ENCODE data around the gene IGF2BP3. TPM values are rescaled to one million over a fixed set of nuclear protein-coding genes. Genes with fewer than 3 reads are reported as not detected.
A peak's percentile ranks its signal among the peaks of the same experiment; 100 is the strongest.

The IGF2BP3 gene
- total RNA-seq, 1 donor: 2.5 TPM

GRCh38 chr7:23472046-23472445, 1.8 kb upstream of the IGF2BP3 start:
- no peak overlapping the region for H3K27ac ChIP-seq (ENCODE audit: low read depth, low read length)
- DNase-seq (ENCODE audit: insufficient read length, low spot score, missing footprints): peak; percentile 69
- peaks cover 93% of the 10 kb centered on the region for H3K27me3 ChIP-seq (ENCODE audit: insufficient read depth, low read length)
- H3K4me2 ChIP-seq (ENCODE audit: insufficient read depth, low read length): no peak overlapping the region
- no peak for TF ChIP-seq CTCF (IDR thresholded peaks at IDR 0.05; ENCODE audit: extremely low read depth, low read depth, low read length)
- H3K4me1 ChIP-seq (ENCODE audit: insufficient read depth, low read length): peaks cover 24% of the 10 kb centered on the region
- no peak overlapping the region for H2AFZ ChIP-seq (ENCODE audit: low read length)
- H4K20me1 ChIP-seq (ENCODE audit: insufficient read depth, low read length): no peaks in the 10 kb centered on the region
- H3K36me3 ChIP-seq (ENCODE audit: insufficient read depth, low read length): no peaks in the 10 kb centered on the region
- no peak overlapping the region for H3K4me3 ChIP-seq (ENCODE audit: insufficient read depth, low read length)
- no peaks in the 10 kb centered on the region for H3K9me3 ChIP-seq (ENCODE audit: low read depth, low read length)
- H3K79me2 ChIP-seq (ENCODE audit: insufficient read depth, low read length): peaks cover 24% of the 10 kb centered on the region

- H3K4me3 ChIP-seq (ENCODE audit: insufficient read depth, low read length): peak overlapping the region; percentile 78
- no peaks in the 10 kb centered on the region for H3K9me3 ChIP-seq (ENCODE audit: low read depth, low read length)
- no peaks in the 10 kb centered on the region for H3K36me3 ChIP-seq (ENCODE audit: insufficient read depth, low read length)
- no peak overlapping the region for H3K27ac ChIP-seq (ENCODE audit: low read depth, low read length)
- H3K79me2 ChIP-seq (ENCODE audit: insufficient read depth, low read length): peaks cover 32% of the 10 kb centered on the region
- H3K4me2 ChIP-seq (ENCODE audit: insufficient read depth, low read length): peak overlapping the region; percentile 95
- H2AFZ ChIP-seq (ENCODE audit: low read length): no peak overlapping the region
- H3K27me3 ChIP-seq (ENCODE audit: insufficient read depth, low read length): peaks cover 89% of the 10 kb centered on the region
- TF ChIP-seq CTCF (IDR thresholded peaks at IDR 0.05; ENCODE audit: extremely low read depth, low read depth, low read length): no peak
- peaks cover 24% of the 10 kb centered on the region for H3K4me1 ChIP-seq (ENCODE audit: insufficient read depth, low read length)
- DNase-seq (ENCODE audit: insufficient read length, low spot score, missing footprints): peak; percentile 93
- H4K20me1 ChIP-seq (ENCODE audit: insufficient read depth, low read length): no peaks in the 10 kb centered on the region
These were observed 992 bp upstream of the IGF2BP3 start for GRCh38 chr7:23471106-23471859.

DNA sequence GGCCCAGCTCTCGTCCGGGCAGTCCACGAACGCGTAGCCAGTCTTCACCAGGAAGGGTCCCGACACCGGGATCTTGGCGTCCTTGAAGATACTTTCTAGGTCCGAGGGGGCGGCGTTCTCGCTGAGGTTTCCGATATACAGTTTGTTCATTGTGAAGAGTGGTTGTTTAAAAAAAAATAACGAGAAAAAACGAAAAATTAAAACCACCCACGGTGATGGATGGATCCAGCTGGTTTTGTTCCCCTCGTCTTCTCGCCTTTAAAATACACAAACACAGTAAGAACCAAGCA, 385 bp downstream of the IGF2BP3 start:
- no peak for DNase-seq (ENCODE audit: insufficient read length, low spot score, missing footprints)
- Histone ChIP-seq H3K4me1 (ENCODE audit: insufficient read depth, low read length) (peaks cover 30% of the 10 kb centered on the region), H2AFZ (ENCODE audit: low read length) (peak overlapping the region; percentile 66), H4K20me1 (ENCODE audit: insufficient read depth, low read length) (no peaks in the 10 kb centered on the region), H3K4me2 (ENCODE audit: insufficient read depth, low read length) (peak overlapping the region; percentile 95), H3K27me3 (ENCODE audit: insufficient read depth, low read length) (peaks cover 76% of the 10 kb centered on the region), H3K79me2 (ENCODE audit: insufficient read depth, low read length) (peaks cover 40% of the 10 kb centered on the region), H3K9me3 (ENCODE audit: low read depth, low read length) (no peaks in the 10 kb centered on the region), H3K36me3 (ENCODE audit: insufficient read depth, low read length) (no peaks in the 10 kb centered on the region), H3K27ac (ENCODE audit: low read depth, low read length) (peak overlapping the region; percentile 60), H3K4me3 (ENCODE audit: insufficient read depth, low read length) (peak overlapping the region; percentile 78)
- no peak for TF ChIP-seq CTCF (IDR thresholded peaks at IDR 0.05; ENCODE audit: extremely low read depth, low read depth, low read length)

- Histone ChIP-seq H2AFZ (ENCODE audit: low read length) (peak overlapping the region; percentile 67), H3K27ac (ENCODE audit: low read depth, low read length) (peak overlapping the region; percentile 60), H3K4me3 (ENCODE audit: insufficient read depth, low read length) (peak overlapping the region; percentile 78), H4K20me1 (ENCODE audit: insufficient read depth, low read length) (no peaks in the 10 kb centered on the region), H3K36me3 (ENCODE audit: insufficient read depth, low read length) (no peaks in the 10 kb centered on the region), H3K9me3 (ENCODE audit: low read depth, low read length) (no peaks in the 10 kb centered on the region), H3K79me2 (ENCODE audit: insufficient read depth, low read length) (peaks cover 42% of the 10 kb centered on the region), H3K4me2 (ENCODE audit: insufficient read depth, low read length) (peak overlapping the region; percentile 95), H3K4me1 (ENCODE audit: insufficient read depth, low read length) (peaks cover 24% of the 10 kb centered on the region), H3K27me3 (ENCODE audit: insufficient read depth, low read length) (peaks cover 70% of the 10 kb centered on the region)
- DNase-seq (ENCODE audit: insufficient read length, low spot score, missing footprints): peak; percentile 87
- TF ChIP-seq CTCF (IDR thresholded peaks at IDR 0.05; ENCODE audit: extremely low read depth, low read depth, low read length): no peak
These were observed 936 bp downstream of the IGF2BP3 start for GRCh38 chr7:23469150-23469960.
